Panc1 (cell line): ENCODE results near the gene NECAP2. TPM values are rescaled to one million over a fixed set of nuclear protein-coding genes. Genes with fewer than 3 reads are reported as not detected.

Source experiments
- ATAC-seq: fragments of 200-7000 bp; cut with Tn5 transposase; 2 replicates; pipeline ENCODE4 v1.9.1; 2020; ENCODE audit warnings: mild to moderate bottlenecking, moderate library complexity
- BruUV-seq: library from RNA; stranded (reverse); fragments of 400-500 nt; replicated peaks from 2 replicates; lab custom pipeline; 2021; lab: Mats Ljungman, UMichigan
- CTCF ChIA-PET: fragments of 300-600 bp; sonication (Branson Sonifier 250); formaldehyde crosslinking; loops from one replicate; lab custom pipeline; 2022; ENCODE audit warnings: antibody characterized with exemption; lab: Charles Lee
- POLR2A ChIA-PET: fragments of 300-600 bp; sonication (Branson Sonifier 250); formaldehyde crosslinking; loops from one replicate; lab custom pipeline; 2022; ENCODE audit warnings: antibody characterized with exemption; lab: Charles Lee
- DNase-seq: peaks from one replicate; pipeline ENCODE4 v3.0.0-alpha.2; 2010; ENCODE audit warnings: low read depth, low spot score
- H3K27ac ChIP-seq: 2 replicates; pipeline ENCODE4 v1.5.1; 2011; ENCODE audit warnings: mild to moderate bottlenecking, low read length, inconsistent platforms
- H3K27me3 ChIP-seq: fragments of 200-500 bp; sonication (Bioruptor generic); 2 replicates; pipeline ENCODE4 v1.6.0; 2014; ENCODE audit warnings: low read length, inconsistent platforms; ENCODE audit not compliant: control insufficient read depth, insufficient read depth
- H3K36me3 ChIP-seq: fragments of 200-500 bp; sonication (Bioruptor generic); 2 replicates; pipeline ENCODE4 v1.5.1; 2014; ENCODE audit warnings: inconsistent platforms, mild to moderate bottlenecking, low read length, moderate library complexity; ENCODE audit not compliant: control insufficient read depth, insufficient read depth
- H3K4me1 ChIP-seq: 2 replicates; pipeline ENCODE4 v1.5.1; 2011; ENCODE audit warnings: inconsistent platforms, mild to moderate bottlenecking, low read length, moderate library complexity; ENCODE audit not compliant: control insufficient read depth, insufficient read depth
- H3K4me3 ChIP-seq, 2 experiments: 2 replicates each; pipeline ENCODE4 v1.5.1; 2011 to 2012; ENCODE audit warnings: low read depth in 2 of 2, low read length in 2 of 2, mild to moderate bottlenecking in 2 of 2, inconsistent platforms in 1 of 2, moderate library complexity in 1 of 2
- H3K9me3 ChIP-seq: fragments of 200-500 bp; sonication (Bioruptor generic); 2 replicates; pipeline ENCODE4 v1.5.1; 2014; ENCODE audit warnings: low read depth, mild to moderate bottlenecking, inconsistent platforms, low read length, moderate library complexity; ENCODE audit not compliant: control insufficient read depth, insufficient read depth
- POLR2AphosphoS5 ChIP-seq: IDR thresholded peaks from 2 replicates; pipeline ENCODE4 v1.6.1; 2012; ENCODE audit warnings: mild to moderate bottlenecking, low read depth, low read length, moderate library complexity
- SIN3A ChIP-seq: IDR thresholded peaks from 2 replicates; pipeline ENCODE4 v1.6.1; 2012; ENCODE audit warnings: low read depth, mild to moderate bottlenecking, low read length, moderate library complexity, borderline replicate concordance; ENCODE audit not compliant: insufficient read depth
- TCF7L2 ChIP-seq: IDR thresholded peaks from 2 replicates; pipeline ENCODE4 v1.6.1; 2011; ENCODE audit warnings: mild to moderate bottlenecking, low read depth, low read length, inconsistent platforms
- in situ Hi-C: cut with HindIII; loops from 2 replicates; pipeline ENCODE4 v1.10.0; 2016; ENCODE audit warnings: low sequenced_read_pairs, low pct_unique_long_range_greater_than_20kb
- intact Hi-C: fragments of 100-400 bp; cut with micrococcal nuclease; formaldehyde crosslinking; loops from one replicate; pipeline ENCODE4 v1.10.0; 2022; ENCODE audit not compliant: unreplicated experiment
- total RNA-seq: library from RNA; stranded (reverse); gene quantifications from one replicate; pipeline ENCODE4 v1.2.1, GENCODE V29; 2021; ENCODE audit not compliant: unreplicated experiment
- TF ChIP-seq, protein P1 (sequence below), 2 experiments: IDR thresholded peaks; 2 replicates each; pipeline ENCODE4 v1.6.1; 2011 to 2012; ENCODE audit warnings: low read depth in 2 of 2, control low read depth in 1 of 2, low read length in 1 of 2, mild to moderate bottlenecking in 1 of 2, moderate library complexity in 1 of 2; ENCODE audit not compliant: insufficient read depth in 1 of 2
- TF ChIP-seq, protein P2 (sequence below): fragments of 450-650 bp; IDR thresholded peaks from 2 replicates; pipeline ENCODE4 v1.5.1; 2017; ENCODE audit warnings: mild to moderate bottlenecking

The NECAP2 gene
- total RNA-seq, 1 experiment from 2014 or later = 56.8 TPM

DNA sequence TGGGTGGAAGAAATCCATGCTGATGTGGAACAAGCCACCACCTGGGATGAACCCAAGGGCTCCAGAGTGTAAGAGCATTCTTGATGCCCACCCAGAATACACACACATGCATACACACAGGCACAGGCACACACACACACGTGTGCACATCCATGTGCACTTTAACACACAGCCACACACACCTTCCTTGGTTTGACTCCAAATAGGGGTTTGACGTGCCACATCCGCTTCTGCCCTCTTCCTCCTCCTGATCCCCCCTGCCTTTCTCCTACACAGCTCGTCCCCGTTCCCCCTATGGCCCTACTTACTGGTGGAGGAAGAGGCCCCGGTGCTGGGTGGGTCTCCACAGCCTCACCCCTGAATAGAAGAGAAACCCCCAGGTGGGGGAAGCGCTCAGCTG, 19.3 kb upstream of the NECAP2 start:
- POLR2A ChIA-PET = no interaction called here
- ATAC-seq (no peak), DNase-seq (no peak)
- TF ChIP-seq TCF7L2 = no peak
- TF ChIP-seq POLR2AphosphoS5 = no peak
- TF ChIP-seq SIN3A = no peak
- TF ChIP-seq, protein P1, sequence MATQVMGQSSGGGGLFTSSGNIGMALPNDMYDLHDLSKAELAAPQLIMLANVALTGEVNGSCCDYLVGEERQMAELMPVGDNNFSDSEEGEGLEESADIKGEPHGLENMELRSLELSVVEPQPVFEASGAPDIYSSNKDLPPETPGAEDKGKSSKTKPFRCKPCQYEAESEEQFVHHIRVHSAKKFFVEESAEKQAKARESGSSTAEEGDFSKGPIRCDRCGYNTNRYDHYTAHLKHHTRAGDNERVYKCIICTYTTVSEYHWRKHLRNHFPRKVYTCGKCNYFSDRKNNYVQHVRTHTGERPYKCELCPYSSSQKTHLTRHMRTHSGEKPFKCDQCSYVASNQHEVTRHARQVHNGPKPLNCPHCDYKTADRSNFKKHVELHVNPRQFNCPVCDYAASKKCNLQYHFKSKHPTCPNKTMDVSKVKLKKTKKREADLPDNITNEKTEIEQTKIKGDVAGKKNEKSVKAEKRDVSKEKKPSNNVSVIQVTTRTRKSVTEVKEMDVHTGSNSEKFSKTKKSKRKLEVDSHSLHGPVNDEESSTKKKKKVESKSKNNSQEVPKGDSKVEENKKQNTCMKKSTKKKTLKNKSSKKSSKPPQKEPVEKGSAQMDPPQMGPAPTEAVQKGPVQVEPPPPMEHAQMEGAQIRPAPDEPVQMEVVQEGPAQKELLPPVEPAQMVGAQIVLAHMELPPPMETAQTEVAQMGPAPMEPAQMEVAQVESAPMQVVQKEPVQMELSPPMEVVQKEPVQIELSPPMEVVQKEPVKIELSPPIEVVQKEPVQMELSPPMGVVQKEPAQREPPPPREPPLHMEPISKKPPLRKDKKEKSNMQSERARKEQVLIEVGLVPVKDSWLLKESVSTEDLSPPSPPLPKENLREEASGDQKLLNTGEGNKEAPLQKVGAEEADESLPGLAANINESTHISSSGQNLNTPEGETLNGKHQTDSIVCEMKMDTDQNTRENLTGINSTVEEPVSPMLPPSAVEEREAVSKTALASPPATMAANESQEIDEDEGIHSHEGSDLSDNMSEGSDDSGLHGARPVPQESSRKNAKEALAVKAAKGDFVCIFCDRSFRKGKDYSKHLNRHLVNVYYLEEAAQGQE (IDR thresholded peaks at IDR 0.05; ENCODE audit: insufficient read depth in 1 of 2, low read depth in 2 of 2, low read length in 1 of 2) = no peak
- TF ChIP-seq, protein P2, sequence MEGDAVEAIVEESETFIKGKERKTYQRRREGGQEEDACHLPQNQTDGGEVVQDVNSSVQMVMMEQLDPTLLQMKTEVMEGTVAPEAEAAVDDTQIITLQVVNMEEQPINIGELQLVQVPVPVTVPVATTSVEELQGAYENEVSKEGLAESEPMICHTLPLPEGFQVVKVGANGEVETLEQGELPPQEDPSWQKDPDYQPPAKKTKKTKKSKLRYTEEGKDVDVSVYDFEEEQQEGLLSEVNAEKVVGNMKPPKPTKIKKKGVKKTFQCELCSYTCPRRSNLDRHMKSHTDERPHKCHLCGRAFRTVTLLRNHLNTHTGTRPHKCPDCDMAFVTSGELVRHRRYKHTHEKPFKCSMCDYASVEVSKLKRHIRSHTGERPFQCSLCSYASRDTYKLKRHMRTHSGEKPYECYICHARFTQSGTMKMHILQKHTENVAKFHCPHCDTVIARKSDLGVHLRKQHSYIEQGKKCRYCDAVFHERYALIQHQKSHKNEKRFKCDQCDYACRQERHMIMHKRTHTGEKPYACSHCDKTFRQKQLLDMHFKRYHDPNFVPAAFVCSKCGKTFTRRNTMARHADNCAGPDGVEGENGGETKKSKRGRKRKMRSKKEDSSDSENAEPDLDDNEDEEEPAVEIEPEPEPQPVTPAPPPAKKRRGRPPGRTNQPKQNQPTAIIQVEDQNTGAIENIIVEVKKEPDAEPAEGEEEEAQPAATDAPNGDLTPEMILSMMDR = no peak
- H3K27ac ChIP-seq = no peak overlapping the region
- H3K9me3 ChIP-seq = no peaks in the 10 kb centered on the region
- H3K36me3 ChIP-seq = no peaks in the 10 kb centered on the region
- in situ Hi-C loops = no loop called here
- intact Hi-C loops = no loop called here
- BruUV-seq = no TSS peak
- no peaks in the 10 kb centered on the region for H3K27me3 ChIP-seq
- H3K4me1 ChIP-seq = no peaks in the 10 kb centered on the region; the same call in 1 of the 2 replicates
- H3K4me3 ChIP-seq = no peak overlapping the region
- CTCF ChIA-PET = no interaction called here

DNA sequence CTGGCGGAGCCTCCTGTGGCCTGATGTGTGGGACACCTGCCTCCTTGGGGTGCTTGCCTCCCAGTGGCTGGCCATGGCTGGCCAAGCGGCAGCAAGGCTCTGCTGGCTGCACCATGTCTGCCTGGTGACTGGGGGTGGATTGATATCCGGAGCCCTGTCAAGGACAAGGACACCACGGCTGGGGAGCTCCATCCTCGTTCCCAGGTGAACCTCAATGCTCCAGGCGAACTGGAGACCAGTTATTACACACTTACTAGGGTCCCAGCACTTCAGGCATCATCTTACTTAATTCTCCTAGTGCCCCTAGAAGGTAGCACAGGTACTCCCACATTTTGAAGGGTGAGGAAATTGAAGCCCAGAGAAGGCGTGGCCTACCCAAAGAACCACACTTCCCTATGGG, 18.5 kb upstream of the NECAP2 start:
- Histone ChIP-seq H3K27ac (no peak overlapping the region), H3K4me3 (no peak overlapping the region), H3K36me3 (no peaks in the 10 kb centered on the region), H3K9me3 (no peaks in the 10 kb centered on the region), H3K4me1 (no peaks in the 10 kb centered on the region; the same call in 1 of the 2 replicates), H3K27me3 (no peaks in the 10 kb centered on the region)
- BruUV-seq = no TSS peak
- ChIA-PET CTCF (no interaction called here), POLR2A (no interaction called here)
- in situ Hi-C loops (no loop called here), intact Hi-C loops (no loop called here)
- ATAC-seq (no peak), DNase-seq (no peak)
- TF ChIP-seq TCF7L2 (no peak), POLR2AphosphoS5 (no peak), SIN3A (no peak)
- TF ChIP-seq, protein P2 = no peak
- TF ChIP-seq, protein P1 (IDR thresholded peaks at IDR 0.05; ENCODE audit: insufficient read depth in 1 of 2, low read depth in 2 of 2, low read length in 1 of 2) = no peak
